OCI-LY7 (cell line): Measurements from ENCODE around the gene PPFIBP1. TPM values are rescaled to one million over a fixed set of nuclear protein-coding genes. Genes with fewer than 3 reads are reported as not detected.
"Not testable (repeated sequence)": the region's sequence is repeated elsewhere in the genome, so short reads cannot be mapped to it uniquely, and the experiment has no call there.

Experiments used
- BruUV-seq: library from RNA; stranded (reverse); fragments of 400-500 nt; replicated peaks from 2 replicates; lab custom pipeline; 2021; lab: Mats Ljungman, UMichigan
- CTCF ChIA-PET: fragments of 300-600 bp; sonication (Branson Sonifier 250); formaldehyde crosslinking; loops from one replicate; lab custom pipeline; 2022; ENCODE audit warnings: antibody characterized with exemption; ENCODE audit not compliant: unreplicated experiment; lab: Charles Lee
- POLR2A ChIA-PET: fragments of 300-600 bp; sonication (Branson Sonifier 250); formaldehyde crosslinking; loops from one replicate; lab custom pipeline; 2022; ENCODE audit warnings: antibody characterized with exemption; lab: Charles Lee
- DNase-seq: peaks from one replicate; pipeline ENCODE4 v3.0.0-alpha.2; 2015; ENCODE audit warnings: low spot score
- H2AFZ ChIP-seq: fragments of 200-600 bp; sonication (generic), shearing (Covaris generic); 2 replicates; pipeline ENCODE4 v1.6.1; 2014; ENCODE audit warnings: mild to moderate bottlenecking, antibody characterized with exemption, low read length, moderate library complexity
- H3K27ac ChIP-seq: fragments of 200-600 bp; sonication (generic); 2 replicates; pipeline ENCODE4 v1.5.1; 2014; ENCODE audit warnings: mixed run types, low read depth, mild to moderate bottlenecking, moderate library complexity, low read length, inconsistent platforms; ENCODE audit not compliant: poor library complexity, severe bottlenecking
- H3K36me3 ChIP-seq: fragments of 200-600 bp; sonication (generic); 2 replicates; pipeline ENCODE4 v1.6.1; 2014; ENCODE audit warnings: mild to moderate bottlenecking, antibody characterized with exemption, low read length, moderate library complexity, mixed read lengths; ENCODE audit not compliant: insufficient read depth
- H3K4me1 ChIP-seq: fragments of 200-600 bp; sonication (generic); 2 replicates; pipeline ENCODE4 v1.5.1; 2014; ENCODE audit warnings: mild to moderate bottlenecking, low read length; ENCODE audit not compliant: insufficient read depth, poor library complexity, severe bottlenecking
- H3K4me2 ChIP-seq: fragments of 200-600 bp; sonication (generic); 2 replicates; pipeline ENCODE4 v1.6.1; 2014; ENCODE audit warnings: mild to moderate bottlenecking, low read length
- H3K4me3 ChIP-seq: fragments of 200-600 bp; sonication (generic); 2 replicates; pipeline ENCODE4 v1.5.1; 2014; ENCODE audit warnings: mild to moderate bottlenecking, low read depth, low read length; ENCODE audit not compliant: poor library complexity, severe bottlenecking
- H3K79me2 ChIP-seq: fragments of 200-600 bp; sonication (generic); 2 replicates; pipeline ENCODE4 v1.6.1; 2016; ENCODE audit warnings: low read depth, mild to moderate bottlenecking, low read length, moderate library complexity, mixed read lengths; ENCODE audit not compliant: insufficient read depth
- H3K9me2 ChIP-seq: fragments of 200-600 bp; sonication (generic); 2 replicates; pipeline ENCODE4 v1.6.1; 2016; ENCODE audit warnings: mild to moderate bottlenecking, low read length, mixed read lengths; ENCODE audit not compliant: insufficient read depth
- H3K9me3 ChIP-seq: fragments of 200-600 bp; sonication (generic); 2 replicates; pipeline ENCODE4 v1.6.1; 2014; ENCODE audit warnings: mild to moderate bottlenecking, mixed run types, low read length, mixed read lengths
- H4K20me1 ChIP-seq: fragments of 200-600 bp; sonication (generic); 2 replicates; pipeline ENCODE4 v1.6.1; 2014; ENCODE audit warnings: mild to moderate bottlenecking, antibody characterized with exemption, low read length, moderate library complexity, mixed read lengths; ENCODE audit not compliant: insufficient read depth
- EZH2phosphoT487 ChIP-seq: fragments of 200-600 bp; sonication (generic); IDR thresholded peaks from 2 replicates; pipeline ENCODE4 v1.6.1; 2018; ENCODE audit warnings: low read depth, borderline replicate concordance, mild to moderate bottlenecking, mixed run types, antibody characterized with exemption, low read length, moderate library complexity, mixed read lengths
- intact Hi-C: fragments of 100-400 bp; cut with micrococcal nuclease; formaldehyde crosslinking; loops from one replicate; pipeline ENCODE4 v1.10.0; 2022; ENCODE audit not compliant: unreplicated experiment
- total RNA-seq, 2 experiments: library from RNA; depleted of rRNA in 1 of 2; stranded (reverse); fragments of >200 nt in 1 of 2; shearing (Covaris generic) in 1 of 2; gene quantifications; 2 replicates each; pipeline ENCODE4 v1.2.3, GENCODE V29; 2014 to 2022
- TF ChIP-seq, protein P1 (sequence below): fragments of 200-600 bp; sonication (generic); conservative IDR thresholded peaks from 2 replicates; pipeline ENCODE4 v1.5.1; 2014; ENCODE audit warnings: mild to moderate bottlenecking, antibody characterized with exemption, low read length, moderate library complexity, mixed read lengths

PPFIBP1 gene
- total RNA-seq, 2 experiments from 2014 or later = 7.3 to 14.6 TPM

DNA sequence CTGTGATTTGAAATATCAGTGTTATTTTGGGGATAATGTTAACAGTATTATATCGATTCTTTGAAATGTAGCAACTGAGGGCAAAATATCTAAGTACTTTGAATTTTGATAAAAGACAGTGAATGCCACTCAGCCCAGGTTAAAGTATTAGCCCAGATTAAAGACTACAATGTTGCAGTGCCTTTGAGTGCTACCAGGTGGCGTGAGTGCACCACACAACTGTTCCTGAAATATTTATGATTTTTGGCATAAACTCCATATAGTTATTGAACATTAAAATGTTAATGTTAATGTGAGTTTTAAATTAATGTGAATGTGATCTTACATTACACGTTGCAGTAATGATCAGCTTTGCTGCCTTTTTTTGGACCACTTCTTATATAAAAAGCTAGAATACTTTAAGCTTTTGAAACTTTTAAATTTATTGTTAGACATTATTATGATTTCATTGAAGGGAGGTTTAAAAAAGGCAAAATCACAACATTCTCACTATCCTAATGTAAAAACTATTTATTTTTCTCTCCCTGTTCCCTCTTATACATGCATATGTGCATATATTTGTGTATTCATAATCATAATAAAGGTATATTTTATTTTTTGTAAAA is 209.1 kb downstream of the PPFIBP1 start:
- H2AFZ ChIP-seq = no peak overlapping the region
- no peaks in the 10 kb centered on the region for H3K79me2 ChIP-seq
- 0 out of 2 replicates have a peak, but pooled peaks cover 4% of the 10 kb centered on the region for H4K20me1 ChIP-seq
- H3K4me1 ChIP-seq = no peaks in the 10 kb centered on the region
- H3K36me3 ChIP-seq = peaks cover 81% of the 10 kb centered on the region
- BruUV-seq = no TSS peak
- CTCF ChIA-PET = interaction anchor here (1.1 kb wide), 1 partner anchor 9 kb away, joined by 3 read pairs; no protein-coding TSS in a partner anchor
- no peak overlapping the region for H3K27ac ChIP-seq
- peak; percentile 51 for DNase-seq
- H3K4me3 ChIP-seq = no peak overlapping the region
- POLR2A ChIA-PET = interaction anchor here (0.6 to 1.0 kb wide), 3 partner anchors 10 to 94 kb away, joined by 3 read pairs; no protein-coding TSS in a partner anchor
- TF ChIP-seq, protein P1, sequence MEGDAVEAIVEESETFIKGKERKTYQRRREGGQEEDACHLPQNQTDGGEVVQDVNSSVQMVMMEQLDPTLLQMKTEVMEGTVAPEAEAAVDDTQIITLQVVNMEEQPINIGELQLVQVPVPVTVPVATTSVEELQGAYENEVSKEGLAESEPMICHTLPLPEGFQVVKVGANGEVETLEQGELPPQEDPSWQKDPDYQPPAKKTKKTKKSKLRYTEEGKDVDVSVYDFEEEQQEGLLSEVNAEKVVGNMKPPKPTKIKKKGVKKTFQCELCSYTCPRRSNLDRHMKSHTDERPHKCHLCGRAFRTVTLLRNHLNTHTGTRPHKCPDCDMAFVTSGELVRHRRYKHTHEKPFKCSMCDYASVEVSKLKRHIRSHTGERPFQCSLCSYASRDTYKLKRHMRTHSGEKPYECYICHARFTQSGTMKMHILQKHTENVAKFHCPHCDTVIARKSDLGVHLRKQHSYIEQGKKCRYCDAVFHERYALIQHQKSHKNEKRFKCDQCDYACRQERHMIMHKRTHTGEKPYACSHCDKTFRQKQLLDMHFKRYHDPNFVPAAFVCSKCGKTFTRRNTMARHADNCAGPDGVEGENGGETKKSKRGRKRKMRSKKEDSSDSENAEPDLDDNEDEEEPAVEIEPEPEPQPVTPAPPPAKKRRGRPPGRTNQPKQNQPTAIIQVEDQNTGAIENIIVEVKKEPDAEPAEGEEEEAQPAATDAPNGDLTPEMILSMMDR = peak; percentile 93
- TF ChIP-seq EZH2phosphoT487 = no peak
- no peaks in the 10 kb centered on the region for H3K9me2 ChIP-seq
- H3K4me2 ChIP-seq = no peak overlapping the region
- intact Hi-C loops = loop anchor here (1.0 to 2.0 kb wide), 2 partner anchors 88 to 208 kb away; no protein-coding TSS in a partner anchor
- no peaks in the 10 kb centered on the region for H3K9me3 ChIP-seq

DNA sequence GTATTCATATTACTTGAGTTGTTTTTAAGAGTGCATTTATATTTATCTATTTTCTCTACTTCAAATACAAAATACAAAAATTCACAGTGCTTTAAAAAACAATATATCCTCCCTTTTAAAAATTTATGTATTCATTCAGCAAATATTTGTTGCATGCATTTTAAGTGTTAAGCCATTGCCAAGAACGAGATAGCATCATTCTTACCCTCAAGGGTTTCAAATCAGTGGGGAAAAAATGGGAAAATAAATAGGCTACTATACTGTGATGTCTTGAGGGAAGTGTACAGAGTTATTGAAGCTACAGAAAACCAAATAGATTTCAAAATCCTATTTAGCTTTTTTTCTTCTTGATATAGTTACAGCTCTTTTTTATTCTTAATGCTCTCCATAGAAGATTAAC is 209.8 kb downstream of the PPFIBP1 start:
- Histone ChIP-seq H3K4me1 (no peaks in the 10 kb centered on the region), H3K9me3 (no peaks in the 10 kb centered on the region), H3K4me2 (no peak overlapping the region), H3K79me2 (no peaks in the 10 kb centered on the region), H3K4me3 (no peak overlapping the region), H4K20me1 (0 out of 2 replicates have a peak, but pooled peaks cover 4% of the 10 kb centered on the region), H2AFZ (no peak overlapping the region), H3K9me2 (no peaks in the 10 kb centered on the region), H3K27ac (no peak overlapping the region), H3K36me3 (peaks cover 83% of the 10 kb centered on the region)
- ChIA-PET CTCF (interaction anchor here (1.1 kb wide), 1 partner anchor 9 kb away, joined by 3 read pairs; no protein-coding TSS in a partner anchor), POLR2A (interaction anchor here (0.6 to 1.0 kb wide), 3 partner anchors 21 to 387 kb away, joined by 3 to 6 read pairs (median 3); no protein-coding TSS in a partner anchor)
- no TSS peak for BruUV-seq
- TF ChIP-seq, protein P1 = no peak
- TF ChIP-seq EZH2phosphoT487 = no peak
- intact Hi-C loops = loop anchor here (1.0 to 2.0 kb wide), 2 partner anchors 88 to 207 kb away; no protein-coding TSS in a partner anchor
- DNase-seq = no peak

DNA sequence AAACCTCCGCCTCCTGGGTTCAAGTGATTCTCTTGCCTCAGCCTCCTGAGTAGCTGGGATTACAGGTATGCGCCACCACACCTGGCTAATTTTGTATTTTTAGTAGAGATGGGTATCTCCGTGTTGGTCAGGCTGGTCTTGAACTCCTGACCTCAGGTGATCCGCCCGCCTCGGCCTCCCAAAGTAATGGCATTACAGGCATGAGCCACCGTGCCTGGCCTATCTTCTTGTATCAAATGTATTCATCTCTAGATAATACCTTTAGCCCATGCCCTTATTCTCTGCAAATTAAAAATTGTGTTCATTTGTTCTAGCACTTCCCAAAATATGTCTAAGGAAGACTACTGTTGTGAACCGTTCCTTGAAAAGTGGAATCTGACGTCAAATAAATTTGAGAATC is 210.3 kb downstream of the PPFIBP1 start:
- ChIA-PET POLR2A (interaction anchor here (0.6 to 1.0 kb wide), 4 partner anchors 21 to 1232 kb away, joined by 3 to 6 read pairs (median 4); no protein-coding TSS in a partner anchor), CTCF (interaction anchor here (1.1 kb wide), 1 partner anchor 8 kb away, joined by 3 read pairs; no protein-coding TSS in a partner anchor)
- H3K27ac ChIP-seq, H3K4me2 ChIP-seq, intact Hi-C loops, H3K9me2 ChIP-seq, H3K4me1 ChIP-seq, H2AFZ ChIP-seq, H3K4me3 ChIP-seq, H3K9me3 ChIP-seq, H3K79me2 ChIP-seq, H4K20me1 ChIP-seq, DNase-seq, BruUV-seq: not testable (repeated sequence)
- peaks cover 83% of the 10 kb centered on the region for H3K36me3 ChIP-seq
